Progenitor cell of endocrine pancreas (in vitro differentiated cells): ENCODE results near the gene LEFTY2. TPM values are rescaled to one million over a fixed set of nuclear protein-coding genes. Genes with fewer than 3 reads are reported as not detected.
"Not testable (repeated sequence)": the region's sequence is repeated elsewhere in the genome, so short reads cannot be mapped to it uniquely, and the experiment has no call there.

Experiments
- DNase-seq: peaks from one replicate; pipeline ENCODE4 v3.0.0; 2021; ENCODE audit warnings: low spot score; ENCODE audit not compliant: unreplicated experiment
- H3K27ac Mint-ChIP-seq: 2 replicates; pipeline ENCODE4 v1.8.0; 2021; ENCODE audit warnings: mild to moderate bottlenecking, moderate library complexity, mixed read lengths
- H3K27me3 Mint-ChIP-seq: 2 replicates; pipeline ENCODE4 v1.8.0; 2021; ENCODE audit warnings: mixed read lengths
- H3K36me3 Mint-ChIP-seq: 2 replicates; pipeline ENCODE4 v1.8.0; 2022; ENCODE audit warnings: mixed read lengths; ENCODE audit not compliant: insufficient read depth
- H3K4me1 Mint-ChIP-seq: 2 replicates; pipeline ENCODE4 v1.8.0; 2021; ENCODE audit warnings: low read depth, mixed read lengths
- H3K4me3 Mint-ChIP-seq: 2 replicates; pipeline ENCODE4 v1.8.0; 2021; ENCODE audit warnings: low read depth, mild to moderate bottlenecking, moderate library complexity, mixed read lengths
- H3K9me3 Mint-ChIP-seq: 2 replicates; pipeline ENCODE4 v1.8.0; 2021; ENCODE audit warnings: low read depth, mixed read lengths
- CTCF ChIP-seq: fragments of 200-600 bp; sonication (generic); IDR thresholded peaks from one replicate; pipeline ENCODE4 v1.5.0; 2021; ENCODE audit warnings: antibody characterized with exemption, mild to moderate bottlenecking; ENCODE audit not compliant: unreplicated experiment
- total RNA-seq: library from RNA; stranded (reverse); gene quantifications from 2 replicates; pipeline ENCODE4 v1.2.1, GENCODE V29; 2021

LEFTY2 gene
- total RNA-seq, 1 donor from 2014 or later, result 0.22 TPM

DNA sequence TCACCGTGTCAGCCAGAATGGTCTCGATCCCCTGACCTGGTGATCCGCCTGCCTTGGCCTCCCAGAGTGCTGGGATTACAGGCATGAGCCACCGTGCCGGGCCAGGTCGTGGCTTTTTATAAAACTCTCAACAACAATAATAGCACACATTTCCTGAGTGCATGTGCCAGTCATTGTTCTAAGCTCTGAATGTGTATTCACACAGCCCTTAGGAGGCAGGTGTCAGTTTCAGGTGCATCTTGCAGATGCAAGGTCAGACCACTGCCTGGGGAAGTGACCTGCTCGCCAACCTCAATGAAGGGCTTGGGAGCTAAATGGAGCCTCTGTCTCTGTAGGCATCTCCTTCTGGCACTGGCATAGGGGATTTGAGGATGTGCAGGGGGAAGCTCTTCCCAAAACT lies 1.6 kb upstream of the LEFTY2 start:
- Mint-ChIP-seq H3K27ac (no peak overlapping the region), H3K4me3 (no peak overlapping the region), H3K27me3 (peaks cover 41% of the 10 kb centered on the region), H3K9me3 (no peaks in the 10 kb centered on the region), H3K4me1 (peaks cover 7% of the 10 kb centered on the region), H3K36me3 (no peaks in the 10 kb centered on the region)
- no peak for DNase-seq
- TF ChIP-seq CTCF, result no peak

GRCh38 chr1:225941942-225942222 lies 862 bp upstream of the LEFTY2 start:
- TF ChIP-seq CTCF, result no peak
- Mint-ChIP-seq H3K27ac (no peak overlapping the region), H3K4me1 (peaks cover 9% of the 10 kb centered on the region), H3K36me3 (no peaks in the 10 kb centered on the region), H3K27me3 (peaks cover 36% of the 10 kb centered on the region), H3K4me3 (no peak overlapping the region), H3K9me3 (no peaks in the 10 kb centered on the region)
- no peak for DNase-seq

- H3K4me1 Mint-ChIP-seq, result peaks cover 7% of the 10 kb centered on the region
- peaks cover 27% of the 10 kb centered on the region for H3K27me3 Mint-ChIP-seq
- H3K27ac Mint-ChIP-seq, result no peak overlapping the region
- H3K4me3 Mint-ChIP-seq, result no peak overlapping the region
- DNase-seq, result no peak
- no peak for TF ChIP-seq CTCF
- no peaks in the 10 kb centered on the region for H3K36me3 Mint-ChIP-seq
- H3K9me3 Mint-ChIP-seq, result no peaks in the 10 kb centered on the region
Observed at GRCh38 chr1:225940385-225941151, 452 bp downstream of the LEFTY2 start.

DNA sequence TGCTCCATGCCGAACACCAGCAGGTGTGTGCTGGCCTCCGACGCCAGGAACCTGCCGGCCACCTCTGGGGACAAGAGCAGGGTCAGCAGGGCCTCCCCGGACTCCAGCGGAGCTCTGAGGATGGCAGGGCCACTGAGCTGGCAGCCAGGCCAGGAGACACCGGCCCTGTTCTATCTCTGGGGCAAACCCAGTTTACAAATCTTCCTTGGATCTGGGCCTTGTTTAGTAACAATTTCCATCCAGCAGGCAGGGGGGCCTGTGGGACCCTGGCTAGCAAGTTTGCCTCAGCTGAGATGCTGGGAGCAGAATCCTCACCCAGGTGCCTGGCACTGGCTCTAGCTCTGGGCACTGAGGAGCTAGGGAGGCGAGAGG lies 1.1 kb downstream of the LEFTY2 start:
- Mint-ChIP-seq H3K27ac (peak overlapping the region; percentile 69), H3K4me3 (peak overlapping the region; percentile 29), H3K27me3 (peaks cover 20% of the 10 kb centered on the region)
- not testable (repeated sequence) for H3K36me3 Mint-ChIP-seq, H3K4me1 Mint-ChIP-seq, H3K9me3 Mint-ChIP-seq, DNase-seq

DNA sequence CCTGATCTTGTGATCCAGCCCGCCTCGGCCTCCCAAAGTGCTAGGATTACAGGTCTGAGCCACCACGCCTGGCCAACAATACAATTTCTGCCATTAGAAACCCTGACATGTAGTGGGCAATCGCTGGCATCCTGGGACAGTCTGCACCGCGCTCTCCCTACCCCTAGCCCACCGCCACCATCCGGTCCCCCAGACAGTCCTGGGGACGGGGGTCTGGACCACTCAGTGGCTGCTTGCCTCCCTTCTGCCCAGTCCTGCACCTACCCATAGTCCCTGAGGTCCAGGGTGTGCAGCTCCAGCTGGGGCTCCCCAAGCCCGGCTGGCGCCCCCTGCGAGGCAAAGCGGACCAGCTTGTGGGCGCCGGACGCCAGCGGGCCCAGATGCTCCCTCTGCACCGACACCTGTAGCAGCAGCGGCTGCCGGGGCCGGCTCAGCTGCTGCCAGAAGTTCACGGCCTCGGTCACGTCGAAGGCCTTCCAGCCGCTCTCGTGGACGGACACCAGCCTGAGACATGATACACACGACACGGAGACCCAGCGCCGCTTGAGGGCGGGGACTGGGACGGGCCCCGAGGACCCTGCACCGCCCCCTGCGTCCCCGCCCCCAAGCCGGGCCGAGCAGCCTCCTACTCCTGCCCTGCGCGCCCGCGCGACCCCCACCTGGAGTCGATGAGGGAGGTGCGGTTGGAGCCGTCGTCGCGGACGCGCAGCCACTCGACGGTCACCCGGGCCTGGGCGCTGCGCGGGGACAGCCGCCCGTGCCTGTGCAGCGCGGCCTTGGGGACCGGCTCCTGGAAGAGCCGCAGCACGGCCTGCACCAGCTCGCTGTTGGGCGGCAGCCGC lies 1.7 kb downstream of the LEFTY2 start:
- peak; percentile 20 for DNase-seq
- Mint-ChIP-seq H3K4me3 (peak overlapping the region; percentile 21), H3K27me3 (peaks cover 18% of the 10 kb centered on the region)
- not testable (repeated sequence) for H3K4me1 Mint-ChIP-seq, H3K9me3 Mint-ChIP-seq, H3K36me3 Mint-ChIP-seq, H3K27ac Mint-ChIP-seq

GRCh38 chr1:225937048-225937968 lies 3.7 kb downstream of the LEFTY2 start:
- no peaks in the 10 kb centered on the region for H3K36me3 Mint-ChIP-seq
- DNase-seq, result no peak
- H3K27ac Mint-ChIP-seq, result no peak overlapping the region
- no peak for TF ChIP-seq CTCF
- H3K4me1 Mint-ChIP-seq, result peaks cover 3% of the 10 kb centered on the region
- H3K9me3 Mint-ChIP-seq, result no peaks in the 10 kb centered on the region
- H3K4me3 Mint-ChIP-seq, result no peak overlapping the region
- peaks cover 15% of the 10 kb centered on the region for H3K27me3 Mint-ChIP-seq
